Prostate gland (tissue), 2 donors: ENCODE results near the gene DYNLT2B.

Source experiments
- CTCF ChIP-seq, 4 experiments: fragments of 200-600 bp in 2 of 4; fragments of 450-650 bp in 2 of 4; sonication (generic) in 2 of 4; IDR thresholded peaks; 1 replicate in 3 of 4; 2 replicates in 1 of 4; pipeline ENCODE4 v1.5.1; 2016 to 2019; ENCODE audit warnings: antibody characterized with exemption in 4 of 4, mild to moderate bottlenecking in 2 of 4, moderate library complexity in 2 of 4
- POLR2A ChIP-seq: fragments of 450-650 bp; IDR thresholded peaks from one replicate; pipeline ENCODE4 v1.6.1; 2016; ENCODE audit warnings: antibody characterized with exemption, mild to moderate bottlenecking
- POLR2AphosphoS5 ChIP-seq: sonication (generic); formaldehyde crosslinking; IDR thresholded peaks from one replicate; pipeline ENCODE4 v1.6.1; 2017; ENCODE audit warnings: antibody characterized with exemption

GRCh38 chr3:196348698-196349097, 30.7 kb upstream of the DYNLT2B start:
- TF ChIP-seq CTCF (IDR thresholded peaks at IDR 0.05), result no peak
- no peak for TF ChIP-seq POLR2A
- no peak for TF ChIP-seq POLR2AphosphoS5
